ENCODE data around the gene FHIT.

DNA sequence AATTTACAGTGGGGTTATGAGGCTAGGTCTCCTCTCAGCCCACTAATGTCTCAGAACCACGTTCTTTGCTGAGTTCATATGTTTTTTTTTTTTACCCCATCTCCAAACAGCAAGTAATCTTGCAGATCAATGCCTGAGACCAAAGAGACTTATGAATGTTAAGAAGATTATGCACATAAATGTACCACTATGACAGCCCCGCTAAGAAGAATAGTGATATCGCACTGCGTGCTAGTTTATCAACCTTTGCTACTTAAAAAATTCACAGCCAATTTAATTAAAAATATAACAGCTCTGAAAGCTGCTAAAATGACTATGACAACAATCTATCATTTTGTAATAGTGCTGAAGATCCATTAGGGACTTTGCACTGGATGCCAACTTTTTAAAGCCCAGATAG lies 1462.5 kb downstream of the FHIT start:
- TF ChIP-seq, protein P1, sequence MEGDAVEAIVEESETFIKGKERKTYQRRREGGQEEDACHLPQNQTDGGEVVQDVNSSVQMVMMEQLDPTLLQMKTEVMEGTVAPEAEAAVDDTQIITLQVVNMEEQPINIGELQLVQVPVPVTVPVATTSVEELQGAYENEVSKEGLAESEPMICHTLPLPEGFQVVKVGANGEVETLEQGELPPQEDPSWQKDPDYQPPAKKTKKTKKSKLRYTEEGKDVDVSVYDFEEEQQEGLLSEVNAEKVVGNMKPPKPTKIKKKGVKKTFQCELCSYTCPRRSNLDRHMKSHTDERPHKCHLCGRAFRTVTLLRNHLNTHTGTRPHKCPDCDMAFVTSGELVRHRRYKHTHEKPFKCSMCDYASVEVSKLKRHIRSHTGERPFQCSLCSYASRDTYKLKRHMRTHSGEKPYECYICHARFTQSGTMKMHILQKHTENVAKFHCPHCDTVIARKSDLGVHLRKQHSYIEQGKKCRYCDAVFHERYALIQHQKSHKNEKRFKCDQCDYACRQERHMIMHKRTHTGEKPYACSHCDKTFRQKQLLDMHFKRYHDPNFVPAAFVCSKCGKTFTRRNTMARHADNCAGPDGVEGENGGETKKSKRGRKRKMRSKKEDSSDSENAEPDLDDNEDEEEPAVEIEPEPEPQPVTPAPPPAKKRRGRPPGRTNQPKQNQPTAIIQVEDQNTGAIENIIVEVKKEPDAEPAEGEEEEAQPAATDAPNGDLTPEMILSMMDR (IDR thresholded peaks at IDR 0.05) = no peak
- TF ChIP-seq POLR2A (IDR thresholded peaks at IDR 0.05) (no peak), EP300 (IDR thresholded peaks at IDR 0.05) (no peak)
